Activated CD8-positive, alpha-beta memory T cell treated with anti-CD3 and anti-CD28 coated beads, Interleukin-2, amount 50 U/mL, for 24 hours (primary cell): ENCODE data around the gene TSSC4.
A peak's percentile ranks its signal among the peaks of the same experiment; 100 is the strongest.
"Not testable (repeated sequence)": the region's sequence is repeated elsewhere in the genome, so short reads cannot be mapped to it uniquely, and the experiment has no call there.

Experiments used
- DNase-seq: peaks from one replicate; pipeline ENCODE4 v3.0.0-alpha.2; 2020; ENCODE audit errors: extremely low read depth

Gene TSSC4

GRCh38 chr11:2400069-2400761, at the start of gene TSSC4:
Gene TSSC4, plus strand, starts transcription at chr11:2400750. Its CDS starts 1,884 bp downstream, at chr11:2402634.
- peak; percentile 97 for DNase-seq

- DNase-seq = no peak
These were observed 48.8 kb upstream of the TSSC4 start for GRCh38 chr11:2351701-2352100.

- DNase-seq = no peak
These were observed 48.1 kb upstream of the TSSC4 start for GRCh38 chr11:2352420-2352819.

GRCh38 chr11:2355000-2355644, 45.4 kb upstream of the TSSC4 start:
- DNase-seq = no peak

- DNase-seq = no peak
These were observed 43.3 kb upstream of the TSSC4 start for GRCh38 chr11:2357246-2357645.

- not testable (repeated sequence) for DNase-seq
These were observed 42.9 kb upstream of the TSSC4 start for GRCh38 chr11:2357651-2358050.

- no peak for DNase-seq
These were observed 41.7 kb upstream of the TSSC4 start for GRCh38 chr11:2358754-2359442.

GRCh38 chr11:2359557-2359956, 41.0 kb upstream of the TSSC4 start:
- DNase-seq = no peak

- no peak for DNase-seq
These were observed 40.4 kb upstream of the TSSC4 start for GRCh38 chr11:2360081-2360642.

GRCh38 chr11:2361565-2361964, 39.0 kb upstream of the TSSC4 start:
- DNase-seq = no peak

GRCh38 chr11:2362414-2362813, 38.1 kb upstream of the TSSC4 start:
- DNase-seq = no peak

- no peak for DNase-seq
These were observed 37.4 kb upstream of the TSSC4 start for GRCh38 chr11:2363130-2363529.

- DNase-seq = no peak
These were observed 36.8 kb upstream of the TSSC4 start for GRCh38 chr11:2363577-2364370.

- not testable (repeated sequence) for DNase-seq
These were observed 36.2 kb upstream of the TSSC4 start for GRCh38 chr11:2364386-2364785.

GRCh38 chr11:2365571-2366210, 34.9 kb upstream of the TSSC4 start:
- no peak for DNase-seq

GRCh38 chr11:2366276-2366675, 34.3 kb upstream of the TSSC4 start:
- DNase-seq = no peak

GRCh38 chr11:2366733-2367132, 33.8 kb upstream of the TSSC4 start:
- DNase-seq = no peak

GRCh38 chr11:2367266-2368160, 33.0 kb upstream of the TSSC4 start:
- no peak for DNase-seq

- DNase-seq = no peak
These were observed 32.2 kb upstream of the TSSC4 start for GRCh38 chr11:2368178-2368850.

- DNase-seq = no peak
These were observed 31.7 kb upstream of the TSSC4 start for GRCh38 chr11:2368851-2369180.
